ENCODE measurements around the gene EMP2.

Gene EMP2

GRCh38 chr16:10611825-10612342, 31.5 kb upstream of the EMP2 start:
- Histone ChIP-seq H2AFZ (ENCODE audit: low read depth) (no peak overlapping the region), H3K79me2 (ENCODE audit: insufficient read depth, low read depth) (no peaks in the 10 kb centered on the region), H3K4me3 (IDR thresholded peaks at IDR 0.05; ENCODE audit: insufficient read depth, low read depth, low read length) (no peak overlapping the region), H3K27ac (no peak overlapping the region), H3K4me2 (no peak overlapping the region), H3K4me1 (ENCODE audit: low read depth, poor library complexity, severe bottlenecking) (peaks cover 21% of the 10 kb centered on the region), H4K20me1 (ENCODE audit: insufficient read depth) (no peaks in the 10 kb centered on the region), H3K27me3 (ENCODE audit: insufficient read depth, low read depth) (no peaks in the 10 kb centered on the region), H3K36me3 (ENCODE audit: insufficient read depth) (no peaks in the 10 kb centered on the region), H3K9ac (no peak overlapping the region)
- TF ChIP-seq CTCF (conservative IDR thresholded peaks at IDR 0.05; ENCODE audit: low read depth, low read length) = no peak

GRCh38 chr16:10610499-10611184, 30.2 kb upstream of the EMP2 start:
- Histone ChIP-seq H3K4me2 (no peak overlapping the region; the same call in 1 of the 2 replicates), H3K27me3 (ENCODE audit: insufficient read depth, low read depth) (no peaks in the 10 kb centered on the region), H4K20me1 (ENCODE audit: insufficient read depth) (no peaks in the 10 kb centered on the region), H3K27ac (no peak overlapping the region), H3K4me3 (IDR thresholded peaks at IDR 0.05; ENCODE audit: insufficient read depth, low read depth, low read length) (no peak overlapping the region), H2AFZ (ENCODE audit: low read depth) (no peak overlapping the region), H3K9ac (no peak overlapping the region), H3K79me2 (ENCODE audit: insufficient read depth, low read depth) (no peaks in the 10 kb centered on the region), H3K36me3 (ENCODE audit: insufficient read depth) (no peaks in the 10 kb centered on the region), H3K4me1 (ENCODE audit: low read depth, poor library complexity, severe bottlenecking) (peaks cover 21% of the 10 kb centered on the region)
- no peak for TF ChIP-seq CTCF (conservative IDR thresholded peaks at IDR 0.05; ENCODE audit: low read depth, low read length)

GRCh38 chr16:10609402-10609774, 29.0 kb upstream of the EMP2 start:
- Histone ChIP-seq H2AFZ (ENCODE audit: low read depth) (no peak overlapping the region), H3K79me2 (ENCODE audit: insufficient read depth, low read depth) (no peaks in the 10 kb centered on the region), H3K27ac (no peak overlapping the region), H3K4me3 (IDR thresholded peaks at IDR 0.05; ENCODE audit: insufficient read depth, low read depth, low read length) (no peak overlapping the region), H3K27me3 (ENCODE audit: insufficient read depth, low read depth) (no peaks in the 10 kb centered on the region), H3K4me1 (ENCODE audit: low read depth, poor library complexity, severe bottlenecking) (peaks cover 21% of the 10 kb centered on the region), H3K9ac (no peak overlapping the region), H3K36me3 (ENCODE audit: insufficient read depth) (no peaks in the 10 kb centered on the region), H3K4me2 (no peak overlapping the region), H4K20me1 (ENCODE audit: insufficient read depth) (no peaks in the 10 kb centered on the region)
- no peak for TF ChIP-seq CTCF (conservative IDR thresholded peaks at IDR 0.05; ENCODE audit: low read depth, low read length)

DNA sequence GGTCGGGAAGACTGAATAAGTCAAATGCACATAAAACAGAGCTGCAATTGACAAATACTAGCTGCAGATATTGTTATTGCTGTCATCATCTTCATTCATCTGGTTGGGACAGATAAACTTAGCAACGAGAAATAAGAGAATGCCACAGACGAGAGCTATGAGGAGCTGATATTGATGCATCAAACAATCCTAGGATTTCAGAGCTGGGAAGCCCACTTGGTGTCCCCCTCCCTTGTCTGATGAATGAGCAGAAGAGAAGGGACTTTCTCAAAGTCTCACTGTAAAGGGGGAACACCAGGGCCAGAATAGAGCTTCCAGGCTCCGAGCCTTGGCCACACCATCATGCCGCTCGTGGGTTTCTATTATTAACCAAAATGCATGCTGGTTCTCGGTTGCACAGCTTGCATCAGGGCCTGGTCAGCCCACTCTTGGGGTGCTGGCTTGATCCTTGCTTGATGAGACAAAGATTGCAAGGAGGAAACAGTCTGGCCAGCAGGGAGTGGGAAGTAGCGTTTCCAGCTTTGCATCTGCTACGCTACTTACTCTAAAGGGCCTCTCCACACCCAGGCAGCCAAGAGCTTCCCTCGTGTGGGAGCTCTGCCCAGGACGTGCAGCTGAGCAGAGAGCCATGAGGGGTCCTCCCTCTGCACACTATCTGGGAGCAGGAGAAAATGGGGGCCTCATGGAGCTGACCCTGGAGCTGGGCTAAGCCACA, 28.4 kb upstream of the EMP2 start:
- H3K4me3 ChIP-seq (IDR thresholded peaks at IDR 0.05; ENCODE audit: insufficient read depth, low read depth, low read length) = no peak overlapping the region
- H3K4me2 ChIP-seq = no peak overlapping the region
- no peaks in the 10 kb centered on the region for H3K27me3 ChIP-seq (ENCODE audit: insufficient read depth, low read depth)
- H2AFZ ChIP-seq (ENCODE audit: low read depth) = no peak overlapping the region
- H3K4me1 ChIP-seq (ENCODE audit: low read depth, poor library complexity, severe bottlenecking) = peaks cover 21% of the 10 kb centered on the region
- no peak overlapping the region for H3K9ac ChIP-seq
- no peaks in the 10 kb centered on the region for H3K36me3 ChIP-seq (ENCODE audit: insufficient read depth)
- no peak overlapping the region for H3K27ac ChIP-seq
- H3K79me2 ChIP-seq (ENCODE audit: insufficient read depth, low read depth) = no peaks in the 10 kb centered on the region
- H4K20me1 ChIP-seq (ENCODE audit: insufficient read depth) = no peaks in the 10 kb centered on the region
- TF ChIP-seq CTCF (conservative IDR thresholded peaks at IDR 0.05; ENCODE audit: low read depth, low read length) = no peak

Data from KMS-11 (cell line).